CD4-positive, alpha-beta T cell (primary cell): ENCODE results near the gene CAMTA1. TPM values are rescaled to one million over a fixed set of nuclear protein-coding genes. Genes with fewer than 3 reads are reported as not detected.

ENCODE experiments used
- ATAC-seq: fragments of 200-7000 bp; cut with Tn5 transposase; one replicate; pipeline ENCODE4 v1.10.0; 2022; ENCODE audit warnings: mild to moderate bottlenecking; ENCODE audit not compliant: poor library complexity
- CTCF ChIA-PET: fragments of 350-600 bp; sonication (Branson Sonifier 250); formaldehyde crosslinking; loops from one replicate; lab custom pipeline; 2021; ENCODE audit warnings: antibody characterized with exemption, inconsistent platforms; lab: Charles Lee
- POLR2A ChIA-PET: fragments of 350-600 bp; sonication (Branson Sonifier 250); formaldehyde crosslinking; loops from one replicate; lab custom pipeline; 2021; ENCODE audit warnings: antibody characterized with exemption, inconsistent platforms; lab: Charles Lee
- DNase-seq, 14 experiments: peaks; one replicate each; pipeline ENCODE4 v3.0.0-alpha.2; 2013 to 2020; ENCODE audit warnings: mixed read lengths in 2 of 14
- H3K27ac ChIP-seq, 2 donors: one replicate each; pipeline versions ENCODE4 v1.5.1 to v1.7.0; 2013; ENCODE audit warnings: low read length in 2 of 2, low read depth in 1 of 2, mild to moderate bottlenecking in 1 of 2
- H3K27me3 ChIP-seq, 2 experiments: 1 replicate in 1 of 2; 2 replicates in 1 of 2; pipeline versions ENCODE4 v1.6.1 to v1.7.0; 2013; ENCODE audit warnings: low read length in 2 of 2, control low read depth in 1 of 2, mild to moderate bottlenecking in 1 of 2, moderate library complexity in 1 of 2; ENCODE audit not compliant: insufficient read depth in 2 of 2, control insufficient read depth in 1 of 2
- H3K36me3 ChIP-seq: one replicate; pipeline ENCODE4 v1.6.1; 2013; ENCODE audit warnings: low read length, control low read depth; ENCODE audit not compliant: insufficient read depth
- H3K4me1 ChIP-seq: one replicate; pipeline ENCODE4 v1.6.1; 2013; ENCODE audit warnings: low read length, control low read depth; ENCODE audit not compliant: insufficient read depth
- H3K4me3 ChIP-seq: one replicate; pipeline ENCODE4 v1.5.1; 2013; ENCODE audit warnings: mild to moderate bottlenecking, low read length, moderate library complexity
- H3K9me3 ChIP-seq, 2 experiments: 1 replicate in 1 of 2; 2 replicates in 1 of 2; pipeline versions ENCODE4 v1.6.1 to v1.7.0; 2013; ENCODE audit warnings: low read length in 2 of 2, mild to moderate bottlenecking in 2 of 2, control low read depth in 1 of 2, moderate library complexity in 1 of 2; ENCODE audit not compliant: control insufficient read depth in 1 of 2, insufficient read depth in 1 of 2
- H3K27ac Mint-ChIP-seq: one replicate; pipeline ENCODE4 v1.8.0; 2020; ENCODE audit warnings: mixed read lengths
- H3K27me3 Mint-ChIP-seq: one replicate; pipeline ENCODE4 v1.8.0; 2021; ENCODE audit warnings: mixed read lengths
- H3K36me3 Mint-ChIP-seq: one replicate; pipeline ENCODE4 v1.8.0; 2021; ENCODE audit warnings: low read depth, mixed read lengths
- H3K4me1 Mint-ChIP-seq: one replicate; pipeline ENCODE4 v1.8.0; 2021; ENCODE audit warnings: low read depth, mixed read lengths
- H3K4me3 Mint-ChIP-seq: one replicate; pipeline ENCODE4 v1.8.0; 2020; ENCODE audit warnings: mild to moderate bottlenecking, mixed read lengths
- H3K9me3 Mint-ChIP-seq: one replicate; pipeline ENCODE4 v1.8.0; 2020; ENCODE audit warnings: mixed read lengths
- CTCF ChIP-seq: fragments of 200-600 bp; IDR thresholded peaks from one replicate; pipeline ENCODE4 v1.8.0; 2022; ENCODE audit warnings: antibody characterized with exemption, mild to moderate bottlenecking
- intact Hi-C, 2 experiments: fragments of 100-400 bp; cut with DNase I in 1 of 2; cut with micrococcal nuclease in 1 of 2; formaldehyde crosslinking; loops; one replicate each; pipeline versions ENCODE4 v1.15.1 to v1.9.0; 2023 to 2025; cut with DNase I, micrococcal nuclease
- total RNA-seq, 174 experiments: library from RNA in 2 of 174; stranded (reverse) in 2 of 174; gene quantifications; one replicate each; pipeline ENCODE4 v1.2.3 and lab custom pipeline; 2021 to 2026

The CAMTA1 gene
- total RNA-seq, 2 experiments from 2014 or later: 38.6 to 39.3 TPM

GRCh38 chr1:7076572-7076971 is 291.3 kb downstream of the CAMTA1 start:
- Mint-ChIP-seq H3K4me3 (no peak overlapping the region), H3K36me3 (no peaks in the 10 kb centered on the region), H3K27ac (no peak overlapping the region), H3K4me1 (no peaks in the 10 kb centered on the region), H3K27me3 (peaks cover 39% of the 10 kb centered on the region), H3K9me3 (peaks cover 6% of the 10 kb centered on the region)
- no peaks in the 10 kb centered on the region for H3K4me1 ChIP-seq
- H3K9me3 ChIP-seq: peaks cover 0 to 11% of the 10 kb centered on the region in 2 experiments
- TF ChIP-seq CTCF: no peak
- ChIA-PET CTCF (no interaction called here), POLR2A (no interaction called here)
- no peak overlapping the region for H3K4me3 ChIP-seq
- no peak overlapping the region for H3K27ac ChIP-seq
- no peaks in the 10 kb centered on the region for H3K36me3 ChIP-seq
- peaks cover 0 to 7% of the 10 kb centered on the region in 2 experiments for H3K27me3 ChIP-seq
- DNase-seq (no peak), ATAC-seq (no peak)
- intact Hi-C loops: no loop called here

GRCh38 chr1:7077136-7077535 is 291.9 kb downstream of the CAMTA1 start:
- intact Hi-C loops: no loop called here
- H3K36me3 Mint-ChIP-seq: no peaks in the 10 kb centered on the region

GRCh38 chr1:7077970-7078369 is 292.7 kb downstream of the CAMTA1 start:
- Histone ChIP-seq H3K4me1 (no peaks in the 10 kb centered on the region), H3K36me3 (no peaks in the 10 kb centered on the region), H3K27me3 (no peaks in the 10 kb centered on the region), H3K9me3 (peaks cover 0 to 11% of the 10 kb centered on the region in 2 experiments), H3K4me3 (no peak overlapping the region), H3K27ac (no peak overlapping the region)
- no peak for TF ChIP-seq CTCF
- ATAC-seq: no peak
- Mint-ChIP-seq H3K4me3 (no peak overlapping the region), H3K4me1 (no peaks in the 10 kb centered on the region), H3K9me3 (peaks cover 6% of the 10 kb centered on the region), H3K27me3 (peaks cover 34% of the 10 kb centered on the region), H3K27ac (no peak overlapping the region), H3K36me3 (no peaks in the 10 kb centered on the region)
- ChIA-PET CTCF (no interaction called here), POLR2A (no interaction called here)
- DNase-seq: no peak
- intact Hi-C loops: no loop called here

More at GRCh38 chr1:7077136-7077535, 291.9 kb downstream of the CAMTA1 start:
- Mint-ChIP-seq H3K4me1 (no peaks in the 10 kb centered on the region), H3K27ac (no peak overlapping the region), H3K27me3 (peaks cover 39% of the 10 kb centered on the region), H3K9me3 (peaks cover 6% of the 10 kb centered on the region), H3K4me3 (no peak overlapping the region)
- ATAC-seq: no peak
- Histone ChIP-seq H3K9me3 (peaks cover 0 to 11% of the 10 kb centered on the region in 2 experiments), H3K27ac (no peak overlapping the region), H3K4me3 (no peak overlapping the region), H3K36me3 (no peaks in the 10 kb centered on the region), H3K4me1 (no peaks in the 10 kb centered on the region), H3K27me3 (peaks cover 0 to 2% of the 10 kb centered on the region in 2 experiments)
- no peak for TF ChIP-seq CTCF
- POLR2A ChIA-PET: no interaction called here
- CTCF ChIA-PET: no interaction called here
- DNase-seq: no peak
